ENCODE data around the gene MYL2.

The MYL2 gene

GRCh38 chr12:110930348-110931314 is 10.3 kb upstream of the MYL2 start:
- DNase-seq (ENCODE audit: extremely low read depth in 1 of 2, low read depth in 1 of 2) = no peak

- no peak for DNase-seq (ENCODE audit: extremely low read depth in 1 of 2, low read depth in 1 of 2)
Observed at GRCh38 chr12:110929818-110930217, 9.4 kb upstream of the MYL2 start.

GRCh38 chr12:110928700-110929099 is 8.3 kb upstream of the MYL2 start:
- no peak for DNase-seq (ENCODE audit: extremely low read depth in 1 of 2, low read depth in 1 of 2)

GRCh38 chr12:110927546-110927945 is 7.2 kb upstream of the MYL2 start:
- DNase-seq (ENCODE audit: extremely low read depth in 1 of 2, low read depth in 1 of 2) = no peak

- DNase-seq (ENCODE audit: extremely low read depth in 1 of 2, low read depth in 1 of 2) = no peak
Observed at GRCh38 chr12:110923692-110924334, 3.4 kb upstream of the MYL2 start.

- no peak for DNase-seq (ENCODE audit: extremely low read depth in 1 of 2, low read depth in 1 of 2)
Observed at GRCh38 chr12:110923192-110923591, 2.8 kb upstream of the MYL2 start.

- DNase-seq (ENCODE audit: extremely low read depth in 1 of 2, low read depth in 1 of 2) = no peak
Observed at GRCh38 chr12:110922652-110923051, 2.3 kb upstream of the MYL2 start.

- DNase-seq (ENCODE audit: extremely low read depth in 1 of 2, low read depth in 1 of 2) = no peak
Observed at GRCh38 chr12:110921262-110921661, 883 bp upstream of the MYL2 start.

- DNase-seq (ENCODE audit: extremely low read depth in 1 of 2, low read depth in 1 of 2) = no peak
Observed at GRCh38 chr12:110919720-110920119, 659 bp downstream of the MYL2 start.

GRCh38 chr12:110917961-110918360 is 2.4 kb downstream of the MYL2 start:
- no peak for DNase-seq (ENCODE audit: extremely low read depth in 1 of 2, low read depth in 1 of 2)

GRCh38 chr12:110917467-110917866 is 2.9 kb downstream of the MYL2 start:
- DNase-seq (ENCODE audit: extremely low read depth in 1 of 2, low read depth in 1 of 2) = no peak

GRCh38 chr12:110916295-110916875 is 4.0 kb downstream of the MYL2 start:
- no peak for DNase-seq (ENCODE audit: extremely low read depth in 1 of 2, low read depth in 1 of 2)

- DNase-seq (ENCODE audit: extremely low read depth in 1 of 2, low read depth in 1 of 2) = no peak
Observed at GRCh38 chr12:110913119-110914056, 7.0 kb downstream of the MYL2 start.

- DNase-seq (ENCODE audit: extremely low read depth in 1 of 2, low read depth in 1 of 2) = no peak
Observed at GRCh38 chr12:110912263-110912662, 8.1 kb downstream of the MYL2 start.

GRCh38 chr12:110908377-110909152 is 11.8 kb downstream of the MYL2 start:
- DNase-seq (ENCODE audit: extremely low read depth in 1 of 2, low read depth in 1 of 2) = no peak

GRCh38 chr12:110907583-110907982 is 12.8 kb downstream of the MYL2 start:
- DNase-seq (ENCODE audit: extremely low read depth in 1 of 2, low read depth in 1 of 2) = no peak

- no peak for DNase-seq (ENCODE audit: extremely low read depth in 1 of 2, low read depth in 1 of 2)
Observed at GRCh38 chr12:110906985-110907384, 13.4 kb downstream of the MYL2 start.

- no peak for DNase-seq (ENCODE audit: extremely low read depth in 1 of 2, low read depth in 1 of 2)
Observed at GRCh38 chr12:110906516-110906915, 13.9 kb downstream of the MYL2 start.

- DNase-seq (ENCODE audit: extremely low read depth in 1 of 2, low read depth in 1 of 2) = no peak
Observed at GRCh38 chr12:110906083-110906482, 14.3 kb downstream of the MYL2 start.

- DNase-seq (ENCODE audit: extremely low read depth in 1 of 2, low read depth in 1 of 2) = no peak
Observed at GRCh38 chr12:110903511-110903910, 16.9 kb downstream of the MYL2 start.

Measured in stimulated activated CD8-positive, alpha-beta memory T cell treated with anti-CD3 and anti-CD28 coated beads, Interleukin-7, amount 100 ng/mL, for 48 hours (primary cell).